GM18520 (cell line): Measurements from ENCODE around the gene KCTD19.

Experiments used
- ATAC-seq: cut with Tn5 transposase; IDR thresholded peaks from one replicate; pipeline ENCODE4 v1.9.1; 2021; ENCODE audit not compliant: unreplicated experiment

KCTD19 gene

GRCh38 chr16:67283826-67284555, 42.5 kb downstream of the KCTD19 start:
- ATAC-seq: no peak

- ATAC-seq: no peak
These were observed 43.3 kb downstream of the KCTD19 start for GRCh38 chr16:67283039-67283825.

- no peak for ATAC-seq
These were observed 44.1 kb downstream of the KCTD19 start for GRCh38 chr16:67282447-67282805.

- no peak for ATAC-seq
These were observed 44.8 kb downstream of the KCTD19 start for GRCh38 chr16:67281536-67282446.

- no peak for ATAC-seq
These were observed 46.2 kb downstream of the KCTD19 start for GRCh38 chr16:67280090-67281015.

GRCh38 chr16:67279296-67280089, 47.0 kb downstream of the KCTD19 start, which contains the start of gene PLEKHG4:
Gene PLEKHG4 (plus strand): TSS chr16:67279532. CDS start chr16:67280045, 513 bp downstream.
- ATAC-seq: no peak

- ATAC-seq: no peak
These were observed 47.7 kb downstream of the KCTD19 start for GRCh38 chr16:67278773-67279295.

- ATAC-seq: no peak
These were observed 48.4 kb downstream of the KCTD19 start for GRCh38 chr16:67277999-67278772.

- ATAC-seq: no peak
These were observed 49.1 kb downstream of the KCTD19 start for GRCh38 chr16:67277294-67277998.

GRCh38 chr16:67275321-67275720, 51.2 kb downstream of the KCTD19 start:
- ATAC-seq: no peak

- ATAC-seq: no peak
These were observed 55.1 kb downstream of the KCTD19 start for GRCh38 chr16:67271446-67271845.

GRCh38 chr16:67270931-67271338, 55.6 kb downstream of the KCTD19 start:
- ATAC-seq: no peak

- no peak for ATAC-seq
These were observed 56.8 kb downstream of the KCTD19 start for GRCh38 chr16:67269766-67270165.

GRCh38 chr16:67268136-67268579, 58.4 kb downstream of the KCTD19 start:
- no peak for ATAC-seq

- no peak for ATAC-seq
These were observed 60.7 kb downstream of the KCTD19 start for GRCh38 chr16:67265834-67266233.

- ATAC-seq: no peak
These were observed 61.7 kb downstream of the KCTD19 start for GRCh38 chr16:67264866-67265265.

GRCh38 chr16:67264277-67264676, 62.3 kb downstream of the KCTD19 start:
- no peak for ATAC-seq

- no peak for ATAC-seq
These were observed 63.3 kb downstream of the KCTD19 start for GRCh38 chr16:67263201-67263600.
